ENCODE data around the gene CSGALNACT2.

Gene CSGALNACT2

DNA sequence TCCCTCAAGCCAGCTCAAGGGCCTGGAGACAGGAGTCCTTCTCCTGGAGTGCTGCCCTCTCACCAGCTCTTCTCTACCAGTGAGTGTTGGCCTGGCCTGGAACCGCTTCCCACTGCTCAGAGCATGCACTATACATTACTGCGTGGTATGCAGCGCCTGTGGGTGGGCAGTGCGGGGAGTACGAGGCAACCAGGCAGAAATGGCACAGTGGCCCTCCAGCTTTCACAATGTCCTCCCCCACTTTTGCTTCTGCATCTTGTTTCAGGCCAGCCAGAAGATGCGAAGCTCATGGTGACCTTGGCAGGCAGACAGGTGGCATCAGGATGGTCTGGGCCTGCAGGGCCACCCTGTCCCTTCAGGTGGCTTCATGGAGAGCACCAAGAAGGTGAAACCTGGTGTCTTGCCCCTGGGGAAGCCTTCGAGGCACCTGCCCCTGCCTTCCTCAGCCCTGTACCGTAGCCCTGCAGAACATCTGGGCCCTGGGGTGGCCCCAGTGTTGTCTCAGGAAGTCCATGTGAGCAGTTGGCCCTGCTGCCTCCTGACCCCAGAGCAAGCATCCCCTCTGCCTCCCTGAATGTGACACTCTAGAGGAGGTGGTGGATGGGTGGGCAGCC lies 92.8 kb downstream of the CSGALNACT2 start:
- DNase-seq: no peak

DNA sequence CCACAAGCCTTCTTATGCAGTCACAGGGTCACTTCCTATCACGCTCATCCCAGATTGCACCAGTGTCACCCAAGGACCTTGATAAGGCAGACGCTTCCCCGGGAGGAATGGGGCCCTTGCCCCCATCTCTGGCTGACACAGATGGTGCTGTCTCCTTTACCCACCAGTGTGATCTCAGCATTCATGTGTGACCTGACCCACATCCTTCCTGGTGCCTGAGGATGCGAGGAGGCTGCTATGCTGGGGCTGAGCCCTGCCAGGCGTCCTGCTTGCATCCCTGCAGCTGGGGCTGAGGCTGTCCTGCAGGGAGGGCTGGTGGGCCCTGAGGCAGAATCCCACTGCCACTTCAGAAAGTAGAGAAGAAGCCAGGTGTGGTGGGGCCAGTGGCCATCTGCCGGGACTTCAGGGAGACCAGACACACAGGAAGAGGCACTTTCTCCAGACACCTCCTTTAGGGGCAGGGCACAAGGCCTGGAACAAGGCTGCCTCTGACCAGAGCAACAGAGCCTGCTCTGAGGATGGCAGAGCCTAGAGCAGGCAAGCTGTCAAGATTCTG lies 93.4 kb downstream of the CSGALNACT2 start:
- no peak for DNase-seq

DNA sequence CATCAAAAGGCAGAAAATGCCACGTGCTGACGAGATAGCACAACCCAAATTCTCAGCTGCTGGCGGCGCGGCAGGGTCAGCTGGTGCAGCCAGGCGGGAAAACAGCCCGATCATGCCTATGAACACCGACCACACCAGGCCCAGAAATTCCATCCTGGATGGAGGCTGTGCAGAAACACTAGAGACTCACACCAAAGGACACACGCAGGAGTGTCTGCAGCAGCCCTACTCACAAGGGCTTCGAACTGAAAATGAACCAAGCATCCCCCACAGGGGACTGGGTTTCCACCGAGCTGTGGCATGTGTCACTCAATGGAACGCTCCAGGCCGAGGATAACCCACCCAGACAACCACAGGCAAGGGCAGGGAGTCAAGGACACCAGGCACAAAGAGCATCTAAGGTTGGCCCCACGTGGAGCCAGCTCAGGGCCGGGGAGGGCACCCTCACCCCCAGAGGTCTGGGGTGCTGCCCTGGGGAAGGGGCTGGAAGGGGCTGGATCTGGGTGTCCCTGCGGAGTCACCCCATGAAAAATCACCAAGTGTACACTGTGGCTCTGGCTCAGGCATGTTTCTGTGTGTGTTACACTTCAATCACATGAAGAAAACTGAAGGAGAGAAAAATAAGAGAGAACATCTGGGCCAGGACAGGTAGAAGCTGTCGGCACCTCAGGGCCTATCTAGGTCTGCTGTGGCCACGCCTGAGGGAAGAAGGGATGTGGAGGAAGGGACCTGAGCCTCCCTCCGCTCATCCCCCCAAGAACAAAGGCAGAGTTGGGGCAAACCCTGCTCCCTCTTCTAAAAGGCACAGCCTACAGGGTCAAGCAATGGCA lies 95.6 kb downstream of the CSGALNACT2 start:
- no peak for DNase-seq

DNA sequence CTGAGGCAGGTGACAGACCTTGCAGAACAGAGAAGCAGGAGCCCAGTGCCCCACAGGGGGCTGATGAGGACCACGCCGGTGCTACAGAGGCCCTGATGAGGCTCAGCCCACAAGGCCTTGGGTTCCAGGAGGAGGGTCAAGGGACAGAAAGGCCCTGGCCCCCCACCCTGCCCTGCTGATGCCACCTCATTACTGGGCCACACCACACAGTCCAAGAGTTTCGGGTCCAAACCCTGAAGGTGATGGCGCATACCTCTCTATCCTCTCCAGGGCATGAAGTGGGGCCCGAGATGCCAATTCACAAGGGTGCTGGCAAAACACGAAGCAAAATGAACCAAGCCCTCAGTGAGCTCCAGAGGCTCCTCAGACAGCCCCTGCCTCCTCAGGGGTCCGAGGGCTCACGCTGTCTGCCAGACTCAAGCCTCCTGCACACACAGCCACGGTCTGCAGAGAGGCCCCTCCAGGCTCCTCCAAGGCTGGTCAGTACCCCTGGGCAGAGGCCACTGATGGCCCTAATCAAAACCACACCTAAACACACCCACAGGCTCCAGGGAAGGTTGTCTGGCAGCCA lies 96.3 kb downstream of the CSGALNACT2 start:
- DNase-seq: no peak
